Measurements from ENCODE around the gene CLNK. TPM values are rescaled to one million over a fixed set of nuclear protein-coding genes. Genes with fewer than 3 reads are reported as not detected.
"Not testable (repeated sequence)": the region's sequence is repeated elsewhere in the genome, so short reads cannot be mapped to it uniquely, and the experiment has no call there.

CLNK gene
- total and polyA plus RNA-seq, 2 of the 8 experiments (the other 6 are each of a cell fraction or from before 2014, with no cell fraction given) = not detected

GRCh38 chr4:10574553-10574952, 110.0 kb downstream of the CLNK start:
- CTCF ChIA-PET (ENCODE audit: partially characterized antibody) = interaction anchor here (0.6 to 8.5 kb wide), 2 partner anchors 9 to 22 kb away, joined by 5 to 57 read pairs; no protein-coding TSS in a partner anchor
- H4K20me1 ChIP-seq (replicated peaks in 1 of 2; ENCODE audit: control insufficient read depth in 1 of 2, insufficient read depth in 2 of 2, low read length in 2 of 2); H3K56ac ChIP-seq (replicated peaks; ENCODE audit: insufficient read length, low read depth, low read length); H3K9me3 ChIP-seq (ENCODE audit: insufficient read depth in 2 of 2, low read depth in 1 of 2, low read length in 1 of 2); H2AK5ac ChIP-seq (ENCODE audit: low read depth, low read length); H3K14ac ChIP-seq (ENCODE audit: insufficient read length); H3K4me1 ChIP-seq (replicated peaks in 1 of 4; ENCODE audit: control insufficient read depth in 3 of 4, insufficient read depth in 4 of 4, low read length in 3 of 4); H3K23me2 ChIP-seq (ENCODE audit: low read depth, low read length); H2BK5ac ChIP-seq (ENCODE audit: low read depth, low read length); H2AFZ ChIP-seq (ENCODE audit: low read length); H3K27me3 ChIP-seq (replicated peaks in 1 of 4; ENCODE audit: control insufficient read depth in 3 of 4, extremely low read depth in 1 of 4, insufficient read depth in 3 of 4, low read length in 3 of 4); DNase-seq (ENCODE audit: low read depth in 1 of 2, low spot score in 2 of 2); H3K23ac ChIP-seq (ENCODE audit: insufficient read length); H3K18ac ChIP-seq (ENCODE audit: extremely low read depth, low read length); H3K79me1 ChIP-seq (ENCODE audit: low read depth, low read length); FAIRE-seq; H4K8ac ChIP-seq (ENCODE audit: extremely low read depth, insufficient read depth, low read length); H3K79me2 ChIP-seq (ENCODE audit: control insufficient read depth in 1 of 2, insufficient read depth in 2 of 2, low read length in 2 of 2); H2BK120ac ChIP-seq (replicated peaks; ENCODE audit: low read depth, low read length); H3K27ac ChIP-seq (ENCODE audit: low read depth, low read length); H2BK20ac ChIP-seq (ENCODE audit: low read length); H4K5ac ChIP-seq (ENCODE audit: insufficient read length, low read depth, low read length); H2BK12ac ChIP-seq (ENCODE audit: low read depth, low read length); POLR2A ChIA-PET (ENCODE audit: partially characterized antibody); H3K4ac ChIP-seq (replicated peaks; ENCODE audit: insufficient read length, low read depth, low read length); H4K91ac ChIP-seq (replicated peaks; ENCODE audit: insufficient read length, low read length); H2BK15ac ChIP-seq (ENCODE audit: low read length); H3K4me3 ChIP-seq (ENCODE audit: extremely low read depth in 1 of 4, insufficient read depth in 2 of 4, low read depth in 3 of 4, low read length in 4 of 4); H3K9ac ChIP-seq (replicated peaks in 1 of 4; ENCODE audit: extremely low read depth in 1 of 4, low read depth in 3 of 4, low read length in 3 of 4); H3K36me3 ChIP-seq (ENCODE audit: control insufficient read depth in 2 of 4, insufficient read depth in 4 of 4, low read length in 3 of 4): not testable (repeated sequence)
- 91% methylated on average over 8 of the region's 8 CpGs; no CpG with 5 or more reads in 1 of the 2 experiments for WGBS, 2 experiments (ENCODE audit: extremely low coverage in 1 of 2, insufficient coverage in 1 of 2, insufficient read length in 1 of 2, insufficient replicate concordance in 2 of 2, low coverage in 1 of 2, low lambda C conversion rate in 2 of 2, missing lambda C conversion rate in 1 of 2)
- peak overlapping the region; percentile 11 to 32; a peak in 1 of 4 replicates for H3K4me2 ChIP-seq (ENCODE audit: insufficient read depth in 1 of 2, low read depth in 2 of 2, low read length in 2 of 2)
